HEK293T (cell line): ENCODE measurements around the gene SLC38A6.

Experiments
- ARNT ChIP-seq: fragments of 450-650 bp; IDR thresholded peaks from 2 replicates; pipeline ENCODE4 v1.6.1; 2017; ENCODE audit warnings: mild to moderate bottlenecking
- BHLHE40 ChIP-seq: fragments of 450-650 bp; IDR thresholded peaks from 2 replicates; pipeline ENCODE4 v1.6.1; 2016; ENCODE audit warnings: mild to moderate bottlenecking, moderate library complexity, borderline replicate concordance
- CTBP1 ChIP-seq: fragments of 450-650 bp; IDR thresholded peaks from 2 replicates; pipeline ENCODE4 v1.6.1; 2016; ENCODE audit warnings: borderline replicate concordance
- ELF4 ChIP-seq: fragments of 450-650 bp; IDR thresholded peaks from 2 replicates; pipeline ENCODE4 v1.6.1; 2017; ENCODE audit warnings: antibody characterized with exemption
- FOXA1 ChIP-seq: fragments of 450-650 bp; IDR thresholded peaks from 2 replicates; pipeline ENCODE4 v1.6.1; 2016; ENCODE audit warnings: mild to moderate bottlenecking
- FOXK2 ChIP-seq: fragments of 450-650 bp; IDR thresholded peaks from 2 replicates; pipeline ENCODE4 v1.6.1; 2016; ENCODE audit warnings: mild to moderate bottlenecking
- FOXM1 ChIP-seq: fragments of 450-650 bp; IDR thresholded peaks from 2 replicates; pipeline ENCODE4 v1.6.1; 2017; ENCODE audit warnings: mild to moderate bottlenecking, borderline replicate concordance
- HDGF ChIP-seq: fragments of 450-650 bp; IDR thresholded peaks from 2 replicates; pipeline ENCODE4 v1.6.1; 2017; ENCODE audit warnings: antibody characterized with exemption, borderline replicate concordance
- LEF1 ChIP-seq: fragments of 450-650 bp; IDR thresholded peaks from 2 replicates; pipeline ENCODE4 v1.6.1; 2017; ENCODE audit warnings: mild to moderate bottlenecking, borderline replicate concordance
- PKNOX1 ChIP-seq: fragments of 450-650 bp; IDR thresholded peaks from 2 replicates; pipeline ENCODE4 v1.6.1; 2016
- SP1 ChIP-seq: fragments of 450-650 bp; IDR thresholded peaks from 2 replicates; pipeline ENCODE4 v1.6.1; 2017
- SUZ12 ChIP-seq: fragments of 450-650 bp; IDR thresholded peaks from 2 replicates; pipeline ENCODE4 v1.6.1; 2016; ENCODE audit warnings: mild to moderate bottlenecking
- TARDBP ChIP-seq: fragments of 450-650 bp; IDR thresholded peaks from 2 replicates; pipeline ENCODE4 v1.6.1; 2016
- ZNF384 ChIP-seq: fragments of 450-650 bp; IDR thresholded peaks from 2 replicates; pipeline ENCODE4 v1.6.1; 2016

GRCh38 chr14:61047021-61047420, 66.0 kb downstream of the SLC38A6 start:
- no peak for TF ChIP-seq SP1
- TF ChIP-seq BHLHE40, result no peak
- no peak for TF ChIP-seq HDGF
- TF ChIP-seq LEF1, result no peak
- TF ChIP-seq CTBP1, result no peak
- no peak for TF ChIP-seq FOXM1
- TF ChIP-seq SUZ12, result no peak
- TF ChIP-seq ARNT, result no peak
- TF ChIP-seq PKNOX1, result no peak
- no peak for TF ChIP-seq TARDBP
- TF ChIP-seq ELF4, result no peak
- TF ChIP-seq FOXA1, result no peak
- TF ChIP-seq FOXK2, result no peak
- no peak for TF ChIP-seq ZNF384
